ENCODE results near the gene LYPD8.

DNA sequence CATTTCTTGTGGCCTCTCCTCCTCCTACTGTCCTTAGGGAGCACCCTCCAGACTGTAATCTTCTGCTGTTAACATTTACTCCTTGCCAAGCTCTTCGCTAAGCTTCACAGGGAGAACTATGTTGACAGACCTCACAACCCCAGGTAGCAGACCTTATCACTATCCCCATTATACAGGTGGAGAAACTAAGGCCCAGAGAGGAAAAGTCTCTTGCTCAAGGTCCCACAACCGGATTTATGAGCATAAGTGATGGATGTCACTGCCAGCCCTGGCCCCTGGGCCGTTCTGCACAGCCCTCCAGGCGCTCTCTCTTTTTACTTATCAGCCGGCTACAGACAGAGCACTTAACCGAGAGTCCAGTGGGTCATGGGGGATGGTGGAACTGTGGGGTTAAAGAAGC is 18.1 kb downstream of the LYPD8 start:
- TF ChIP-seq, protein P1, sequence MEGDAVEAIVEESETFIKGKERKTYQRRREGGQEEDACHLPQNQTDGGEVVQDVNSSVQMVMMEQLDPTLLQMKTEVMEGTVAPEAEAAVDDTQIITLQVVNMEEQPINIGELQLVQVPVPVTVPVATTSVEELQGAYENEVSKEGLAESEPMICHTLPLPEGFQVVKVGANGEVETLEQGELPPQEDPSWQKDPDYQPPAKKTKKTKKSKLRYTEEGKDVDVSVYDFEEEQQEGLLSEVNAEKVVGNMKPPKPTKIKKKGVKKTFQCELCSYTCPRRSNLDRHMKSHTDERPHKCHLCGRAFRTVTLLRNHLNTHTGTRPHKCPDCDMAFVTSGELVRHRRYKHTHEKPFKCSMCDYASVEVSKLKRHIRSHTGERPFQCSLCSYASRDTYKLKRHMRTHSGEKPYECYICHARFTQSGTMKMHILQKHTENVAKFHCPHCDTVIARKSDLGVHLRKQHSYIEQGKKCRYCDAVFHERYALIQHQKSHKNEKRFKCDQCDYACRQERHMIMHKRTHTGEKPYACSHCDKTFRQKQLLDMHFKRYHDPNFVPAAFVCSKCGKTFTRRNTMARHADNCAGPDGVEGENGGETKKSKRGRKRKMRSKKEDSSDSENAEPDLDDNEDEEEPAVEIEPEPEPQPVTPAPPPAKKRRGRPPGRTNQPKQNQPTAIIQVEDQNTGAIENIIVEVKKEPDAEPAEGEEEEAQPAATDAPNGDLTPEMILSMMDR (IDR thresholded peaks at IDR 0.05): no peak
- no peak for TF ChIP-seq POLR2A (IDR thresholded peaks at IDR 0.05)
